ENCODE results near the gene WARS2.

WARS2 gene

GRCh38 chr1:119081267-119081666 lies 59.2 kb downstream of the WARS2 start:
- no peak for DNase-seq

- no peak for DNase-seq
These were observed 59.9 kb downstream of the WARS2 start for GRCh38 chr1:119080586-119080985.

DNA sequence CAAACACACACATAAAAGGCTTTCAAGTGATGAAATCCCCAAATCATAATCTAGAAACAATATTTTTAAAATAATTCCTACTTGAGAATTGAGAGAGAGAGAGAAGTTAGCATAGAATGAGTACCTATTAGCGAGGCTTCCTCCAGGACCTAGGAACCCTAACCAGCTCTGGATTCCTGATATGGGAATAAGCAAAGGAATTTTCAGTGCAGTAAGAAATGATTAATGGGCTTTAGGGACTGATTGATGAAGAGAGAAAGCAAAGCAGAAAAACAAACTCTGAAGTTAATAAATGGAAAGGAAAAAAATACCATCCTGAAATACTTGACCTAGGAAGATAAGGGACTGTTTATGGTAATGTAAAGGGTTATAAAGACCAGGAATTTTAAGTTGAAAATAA lies 60.6 kb downstream of the WARS2 start:
- no peak for DNase-seq

- DNase-seq = no peak
These were observed 64.8 kb downstream of the WARS2 start for GRCh38 chr1:119075614-119076013.

GRCh38 chr1:119071321-119071720 lies 69.1 kb downstream of the WARS2 start:
- DNase-seq = no peak

DNA sequence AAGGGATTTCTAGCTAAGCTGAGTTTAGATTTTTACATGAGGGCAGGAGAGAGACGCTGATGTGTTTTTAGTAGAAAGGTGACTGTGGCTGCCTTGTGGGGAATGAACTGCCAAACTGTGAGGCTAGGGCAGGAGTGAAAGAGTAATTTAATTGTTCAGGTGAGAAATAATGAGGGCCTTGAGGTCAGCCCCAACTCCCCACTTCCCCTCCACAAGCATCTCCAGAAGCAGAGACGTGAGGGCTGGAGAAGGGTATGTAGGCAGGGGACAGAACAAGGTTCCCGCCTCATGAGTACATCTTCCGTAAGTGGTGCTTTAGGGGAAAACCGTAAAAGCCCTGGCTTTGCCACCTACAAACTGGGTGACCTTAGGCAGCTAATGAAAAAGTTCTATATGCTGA lies 70.8 kb downstream of the WARS2 start:
- DNase-seq = no peak

DNA sequence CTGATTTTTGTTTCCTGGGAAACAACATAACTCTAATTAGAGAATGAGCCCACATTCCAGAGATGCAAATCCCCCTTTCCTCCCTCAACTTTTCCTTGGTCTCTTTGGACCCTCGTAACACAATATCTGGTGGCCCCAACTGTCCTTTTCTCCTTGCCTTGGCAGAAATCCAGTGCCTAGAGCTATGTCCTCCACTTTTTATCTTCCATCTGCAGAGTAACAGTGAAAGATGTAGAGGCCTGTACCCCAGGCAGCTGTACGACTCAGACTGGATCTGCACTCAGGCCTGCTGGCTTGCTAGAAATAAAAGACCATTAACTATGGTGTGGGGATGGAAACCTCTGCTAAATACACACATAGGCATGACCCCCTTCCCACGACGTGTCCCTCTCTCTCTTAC lies 72.0 kb downstream of the WARS2 start:
- DNase-seq = no peak

- no peak for DNase-seq
These were observed 78.8 kb downstream of the WARS2 start for GRCh38 chr1:119061700-119062099.

- no peak for DNase-seq
These were observed 84.9 kb downstream of the WARS2 start for GRCh38 chr1:119055568-119055967.

- DNase-seq = no peak
These were observed 86.5 kb downstream of the WARS2 start for GRCh38 chr1:119053917-119054316.

DNA sequence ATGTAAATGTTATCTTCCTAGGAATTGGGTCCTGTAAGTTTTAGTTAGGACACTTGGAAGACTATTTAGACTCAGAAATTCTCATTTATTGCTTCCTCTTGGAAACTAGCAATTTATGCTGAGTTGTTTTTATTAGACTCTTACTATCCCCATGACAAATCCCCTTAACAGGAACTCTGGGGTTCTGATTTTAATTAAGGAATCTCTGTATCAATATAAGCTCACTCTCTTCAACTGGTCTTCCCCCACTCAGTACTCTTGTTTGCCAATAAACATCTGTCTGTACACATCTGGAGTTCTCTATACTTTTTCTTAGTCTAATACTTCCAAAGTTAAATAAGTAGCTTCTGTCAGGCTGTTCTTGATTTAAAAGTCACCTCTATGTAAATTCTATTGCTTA lies 88.2 kb downstream of the WARS2 start:
- no peak for DNase-seq

GRCh38 chr1:119048624-119049404 lies 91.6 kb downstream of the WARS2 start:
- DNase-seq = no peak

DNA sequence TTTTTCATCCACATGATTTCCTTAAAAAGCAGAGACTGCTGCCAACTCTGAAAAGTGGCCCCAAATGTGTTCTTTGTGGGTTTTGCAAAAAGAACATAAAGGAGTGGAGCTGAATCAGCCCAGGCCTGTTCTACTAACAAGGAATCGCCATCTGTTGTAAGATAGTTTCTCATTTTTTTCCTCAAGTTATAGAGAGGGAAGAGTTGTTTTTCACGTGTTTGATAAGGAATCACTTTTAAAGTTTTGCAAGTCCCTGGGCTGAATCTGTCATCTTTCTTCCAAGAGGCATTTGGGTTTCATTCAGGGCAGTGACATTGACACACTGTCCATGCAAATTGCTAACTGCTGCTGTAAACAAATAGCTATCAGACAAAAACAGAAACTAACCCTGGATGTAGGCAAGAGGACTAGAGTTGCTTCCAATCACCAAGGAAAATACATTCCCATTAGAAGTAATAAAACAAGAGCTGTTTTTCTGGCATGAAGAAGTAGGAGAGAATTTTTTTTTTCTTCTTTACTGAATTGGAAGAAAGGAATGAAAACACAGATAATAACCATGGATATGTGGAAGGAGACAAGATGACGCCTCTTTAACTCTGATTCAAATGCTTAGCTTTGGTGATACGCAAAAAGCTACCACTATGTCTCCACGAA lies 93.5 kb downstream of the WARS2 start:
- no peak for DNase-seq

- DNase-seq = no peak
These were observed 94.0 kb downstream of the WARS2 start for GRCh38 chr1:119046429-119046784.

- DNase-seq = no peak
These were observed 95.2 kb downstream of the WARS2 start for GRCh38 chr1:119045096-119045746.

DNA sequence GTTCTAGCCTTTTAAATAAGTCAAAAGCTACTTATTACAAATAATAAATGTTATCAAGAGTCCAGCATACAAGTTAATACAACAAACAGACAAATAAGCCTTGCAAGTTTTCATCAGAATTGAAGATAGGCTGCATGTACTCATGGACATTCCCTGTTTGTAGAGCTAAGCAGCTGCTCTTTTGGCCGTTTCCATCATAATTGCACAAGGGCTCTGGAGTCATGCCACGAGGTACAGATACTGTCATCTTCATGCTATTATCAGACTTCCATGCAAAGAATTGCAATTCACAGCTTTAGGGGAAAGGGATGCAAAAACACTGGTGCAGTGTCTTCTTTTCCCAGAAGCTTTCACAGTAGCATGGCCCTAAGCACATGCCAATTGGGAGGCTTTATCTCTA lies 99.5 kb downstream of the WARS2 start:
- no peak for DNase-seq

DNA sequence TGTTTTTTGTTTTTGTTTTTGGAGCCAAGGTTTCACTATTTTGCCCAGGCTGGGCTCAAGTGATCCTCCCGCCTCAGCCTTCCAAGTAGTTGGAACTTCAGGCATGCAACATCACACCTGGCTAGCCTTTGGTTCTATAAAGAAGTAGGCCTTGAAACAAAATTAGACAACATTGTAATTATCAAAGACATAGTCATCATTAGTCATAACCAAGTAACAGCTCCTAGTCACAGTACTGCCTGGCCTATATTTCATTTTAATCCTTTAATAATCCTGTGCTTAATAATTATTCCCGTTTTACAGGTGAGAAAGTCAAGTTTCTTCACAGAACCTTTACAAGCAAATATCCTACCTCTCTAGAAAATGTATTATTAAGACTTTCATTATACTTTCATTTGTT lies 100.0 kb downstream of the WARS2 start:
- no peak for DNase-seq

- no peak for DNase-seq
These were observed 102.1 kb downstream of the WARS2 start for GRCh38 chr1:119038363-119038762.

GRCh38 chr1:119034359-119034758 lies 106.1 kb downstream of the WARS2 start:
- no peak for DNase-seq

DNA sequence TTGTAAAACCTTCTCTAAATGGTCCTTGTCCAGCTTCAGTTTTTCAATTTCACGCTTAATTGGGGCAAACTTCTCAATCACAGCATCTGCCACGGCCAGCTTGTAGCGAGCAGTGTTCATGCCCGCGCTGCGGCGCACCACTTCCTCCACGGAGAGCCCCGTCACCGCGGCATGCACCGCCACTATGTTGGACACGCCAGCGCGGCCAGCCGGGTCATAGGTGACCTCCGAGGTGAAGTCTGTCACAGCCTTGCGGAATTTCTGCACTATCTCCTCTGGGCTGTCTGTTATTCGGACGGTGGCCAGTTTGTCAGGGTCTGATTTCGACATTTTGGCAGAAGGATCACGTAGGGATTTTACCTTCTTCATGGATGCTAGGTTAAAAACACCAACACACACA lies 107.5 kb downstream of the WARS2 start:
- DNase-seq = no peak

DNA sequence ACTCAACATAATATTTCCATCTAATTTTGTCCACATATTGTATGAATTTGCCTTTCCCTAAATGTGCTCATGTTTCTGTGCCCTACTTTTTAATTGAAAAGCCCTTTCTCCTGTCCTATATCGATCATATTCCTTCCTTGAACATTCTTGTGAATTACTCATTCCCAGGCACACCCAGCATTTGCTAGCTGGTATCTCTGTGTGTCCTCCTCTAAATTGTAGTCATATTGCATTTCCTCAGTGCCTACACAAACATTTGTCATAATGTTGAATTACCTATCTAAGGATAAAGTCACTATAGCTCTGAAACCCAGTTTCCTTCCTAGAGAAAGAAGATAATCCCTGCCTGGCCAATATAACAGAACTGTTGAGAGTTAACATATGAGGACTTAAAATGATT lies 112.7 kb downstream of the WARS2 start:
- no peak for DNase-seq

- DNase-seq = no peak
These were observed 113.5 kb downstream of the WARS2 start for GRCh38 chr1:119026956-119027355.

DNA sequence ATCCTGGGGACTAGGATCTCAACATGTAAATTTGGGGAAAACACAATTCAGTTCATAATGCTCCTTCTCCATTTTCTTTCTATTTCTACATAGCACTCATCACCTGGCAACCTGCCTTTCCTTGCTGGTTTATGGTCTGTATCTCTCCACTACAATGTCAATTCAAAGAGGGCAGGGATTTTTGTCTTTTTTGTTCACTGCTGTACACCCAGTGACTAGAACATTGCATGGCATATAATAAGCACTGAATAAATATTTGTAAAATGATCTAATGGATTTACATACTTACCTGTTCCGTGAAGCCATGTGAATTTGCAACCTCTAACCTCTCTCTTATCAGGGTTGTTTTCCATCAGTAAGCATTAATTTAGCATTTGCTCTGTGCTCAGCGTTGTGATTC lies 124.9 kb downstream of the WARS2 start:
- DNase-seq = no peak

DNA sequence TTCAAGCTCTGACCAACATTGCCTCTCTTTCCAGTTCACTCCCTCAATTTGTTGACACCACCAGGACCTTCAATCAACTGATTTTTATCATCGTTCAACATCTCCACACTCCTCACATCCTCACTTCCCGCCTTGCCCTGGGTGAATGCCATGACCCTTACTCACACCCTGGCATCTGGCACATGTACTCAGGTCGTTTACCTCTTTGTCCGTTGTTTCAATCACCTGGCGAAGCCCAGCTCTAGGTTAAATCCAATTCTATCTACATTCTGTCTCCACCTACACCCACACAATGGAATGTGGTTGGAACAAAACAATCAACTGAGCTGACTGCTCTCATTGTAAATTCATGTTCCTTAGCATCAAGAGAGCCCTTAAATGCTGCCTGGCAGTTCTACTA lies 128.1 kb downstream of the WARS2 start:
- no peak for DNase-seq
